Measurements from ENCODE around the gene PXDN. TPM values are rescaled to one million over a fixed set of nuclear protein-coding genes. Genes with fewer than 3 reads are reported as not detected.

Gene PXDN
- total and polyA plus RNA-seq, 10 of the 15 experiments (the other 5 are each of a cell fraction or from before 2014, with no cell fraction given): 0.12 to 0.69 (median 0.23) TPM; not detected in 5

GRCh38 chr2:1655461-1655860 is 88.9 kb downstream of the PXDN start (continued):
- TF ChIP-seq E2F8 (IDR thresholded peaks at IDR 0.05; ENCODE audit: low read depth, partially characterized antibody): no peak
- TF ChIP-seq HDGF (IDR thresholded peaks at IDR 0.05): no peak
- TF ChIP-seq STAT3 (IDR thresholded peaks at IDR 0.05; ENCODE audit: low read depth, low read length): no peak

- ChIA-PET SMC1A (ENCODE audit: uncharacterized antibody, unreplicated experiment) (no interaction called here), CTCF (no interaction called here), POLR2A (no interaction called here), RAD21 (ENCODE audit: unreplicated experiment) (no interaction called here)
- 66% methylated on average over 8 of the region's 8 CpGs for WGBS (ENCODE audit: insufficient coverage, insufficient replicate concordance, low lambda C conversion rate, missing lambda C conversion rate)
- Histone ChIP-seq H2AFZ (ENCODE audit: control insufficient read depth, low read depth, low read length) (no peak overlapping the region), H3K27me3 (replicated peaks in 1 of 2; ENCODE audit: control insufficient read depth in 2 of 2, insufficient read depth in 2 of 2, low read length in 1 of 2) (no peaks in the 10 kb centered on the region), H3K4me3 (no peak overlapping the region), H3K36me3 (ENCODE audit: control insufficient read depth in 2 of 2, insufficient read depth in 2 of 2, low read length in 1 of 2) (no peaks in the 10 kb centered on the region), H3K9ac (ENCODE audit: control insufficient read depth, insufficient read depth, low read length) (no peak overlapping the region), H3K79me2 (ENCODE audit: control insufficient read depth, insufficient read depth, low read length) (no peaks in the 10 kb centered on the region), H3K4me2 (ENCODE audit: control insufficient read depth, insufficient read depth) (no peak overlapping the region), H3K9me3 (replicated peaks; ENCODE audit: control insufficient read depth, insufficient read depth, low read length) (no peaks in the 10 kb centered on the region; the same call in 2 of the 3 replicates), H4K20me1 (ENCODE audit: control insufficient read depth, insufficient read depth) (no peaks in the 10 kb centered on the region), H3K27ac (ENCODE audit: control insufficient read depth, insufficient read depth) (no peak overlapping the region), H3K4me1 (ENCODE audit: control insufficient read depth, insufficient read depth, low read length) (no peaks in the 10 kb centered on the region)
- ATAC-seq (no peak), DNase-seq (ENCODE audit: low read depth, low spot score) (no peak), FAIRE-seq (no peak)
- intact Hi-C loops (cut with micrococcal nuclease; ENCODE audit: unreplicated experiment) (no loop called here), in situ Hi-C loops (cut with MboI) (no loop called here)
- BruUV-seq (replicated peaks): no TSS peak
- TF ChIP-seq ZNF24 (IDR thresholded peaks at IDR 0.05) (no peak), ELK1 (IDR thresholded peaks at IDR 0.05; ENCODE audit: low read depth, low read length) (no peak), NFXL1 (IDR thresholded peaks at IDR 0.05; ENCODE audit: borderline replicate concordance) (no peak), ATF2 (IDR thresholded peaks at IDR 0.05; ENCODE audit: low read length) (no peak), LARP7 (IDR thresholded peaks at IDR 0.05) (no peak), BRCA1 (IDR thresholded peaks at IDR 0.05; ENCODE audit: low read depth, low read length) (no peak), IRF5 (IDR thresholded peaks at IDR 0.05; ENCODE audit: borderline replicate concordance) (no peak), IKZF1 (conservative IDR thresholded peaks at IDR 0.05) (no peak), RAD51 (IDR thresholded peaks at IDR 0.05) (no peak)
Measured at GRCh38 chr2:1654696-1655374, 89.5 kb downstream of the PXDN start.

Measured in GM12878 (cell line).